CD14-positive monocyte (primary cell): ENCODE data around the gene PAQR7. TPM values are rescaled to one million over a fixed set of nuclear protein-coding genes. Genes with fewer than 3 reads are reported as not detected.
A peak's percentile ranks its signal among the peaks of the same experiment; 100 is the strongest.

Experiments used
- DNase-seq, 3 donors: peaks; one replicate each; pipeline ENCODE4 v3.0.0-alpha.2; 2011 to 2022
- H2AFZ ChIP-seq: 2 replicates; pipeline ENCODE4 v1.6.0; 2012; ENCODE audit warnings: mild to moderate bottlenecking, low read depth, low read length, inconsistent platforms; ENCODE audit not compliant: insufficient read depth, poor library complexity, severe bottlenecking
- H3K27ac ChIP-seq, 2 donors: 1 replicate in 1 of 2; 2 replicates in 1 of 2; pipeline ENCODE4 v1.5.1; 2012 to 2013; ENCODE audit warnings: low read length in 2 of 2, control low read depth in 1 of 2, inconsistent platforms in 1 of 2, low read depth in 1 of 2, mild to moderate bottlenecking in 1 of 2
- H3K27me3 ChIP-seq, 2 donors: one replicate each; pipeline versions ENCODE4 v1.6.0 to v1.6.1; 2011 to 2013; ENCODE audit warnings: low read length in 2 of 2; ENCODE audit not compliant: control insufficient read depth in 2 of 2, insufficient read depth in 2 of 2
- H3K36me3 ChIP-seq, 2 donors: replicated peaks in 1 of 2; 1 replicate in 1 of 2; 2 replicates in 1 of 2; pipeline versions ENCODE4 v1.5.1 to v1.6.1; 2012 to 2013; ENCODE audit warnings: low read length in 2 of 2, control low read depth in 1 of 2, inconsistent platforms in 1 of 2, mild to moderate bottlenecking in 1 of 2; ENCODE audit not compliant: insufficient read depth in 2 of 2, control insufficient read depth in 1 of 2
- H3K4me1 ChIP-seq, 2 donors: 1 replicate in 1 of 2; 2 replicates in 1 of 2; pipeline versions ENCODE4 v1.5.1 to v1.6.1; 2012 to 2013; ENCODE audit warnings: low read length in 2 of 2, control low read depth in 1 of 2, inconsistent platforms in 1 of 2, mild to moderate bottlenecking in 1 of 2, moderate library complexity in 1 of 2; ENCODE audit not compliant: insufficient read depth in 2 of 2, control insufficient read depth in 1 of 2
- H3K4me2 ChIP-seq: replicated peaks from 2 replicates; pipeline ENCODE3; 2012; ENCODE audit warnings: low read length, moderate library complexity, mild to moderate bottlenecking; ENCODE audit not compliant: poor library complexity, severe bottlenecking; ENCODE audit errors: extremely low read depth
- H3K4me3 ChIP-seq, 3 experiments: fragments of 200-600 bp in 1 of 3; sonication (generic) in 1 of 3; replicated peaks in 1 of 3; 1 replicate in 2 of 3; 2 replicates in 1 of 3; pipeline ENCODE4 v1.5.1; 2011 to 2013; ENCODE audit warnings: low read length in 3 of 3, mild to moderate bottlenecking in 3 of 3, control low read depth in 2 of 3, low read depth in 2 of 3, inconsistent platforms in 1 of 3, moderate library complexity in 1 of 3
- H3K79me2 ChIP-seq: 2 replicates; pipeline ENCODE4 v1.6.0; 2012; ENCODE audit warnings: mild to moderate bottlenecking, control low read depth, inconsistent platforms, low read length, moderate library complexity; ENCODE audit not compliant: insufficient read depth
- H3K9ac ChIP-seq: 2 replicates; pipeline ENCODE4 v1.6.0; 2017; ENCODE audit warnings: low read length, mild to moderate bottlenecking; ENCODE audit not compliant: insufficient read depth, poor library complexity, severe bottlenecking
- H3K9me3 ChIP-seq, 2 donors: replicated peaks in 1 of 2; 1 replicate in 1 of 2; 2 replicates in 1 of 2; pipeline versions ENCODE4 v1.5.1 to v1.6.1; 2012 to 2013; ENCODE audit warnings: low read length in 2 of 2, control low read depth in 1 of 2; ENCODE audit not compliant: control insufficient read depth in 1 of 2, insufficient read depth in 1 of 2
- H4K20me1 ChIP-seq: 2 replicates; pipeline ENCODE4 v1.6.0; 2012; ENCODE audit warnings: mild to moderate bottlenecking, low read length, control low read depth, moderate library complexity; ENCODE audit not compliant: insufficient read depth
- H3K27ac Mint-ChIP-seq, 7 donors: one replicate each; pipeline ENCODE4 v1.8.0; 2020; ENCODE audit warnings: mild to moderate bottlenecking in 7 of 7, mixed read lengths in 7 of 7, moderate library complexity in 6 of 7, inconsistent platforms in 2 of 7
- H3K27me3 Mint-ChIP-seq, 3 donors: one replicate each; pipeline ENCODE4 v1.8.0; 2021 to 2022; ENCODE audit warnings: low read depth in 3 of 3, mild to moderate bottlenecking in 3 of 3, mixed read lengths in 3 of 3, moderate library complexity in 3 of 3, inconsistent platforms in 1 of 3
- H3K36me3 Mint-ChIP-seq, 2 donors: one replicate each; pipeline ENCODE4 v1.8.0; 2020; ENCODE audit warnings: mixed read lengths in 2 of 2, inconsistent platforms in 1 of 2, mild to moderate bottlenecking in 1 of 2
- H3K4me1 Mint-ChIP-seq: one replicate; pipeline ENCODE4 v1.8.0; 2020; ENCODE audit warnings: mild to moderate bottlenecking, mixed read lengths
- H3K4me3 Mint-ChIP-seq, 2 donors: one replicate each; pipeline ENCODE4 v1.8.0; 2020; ENCODE audit warnings: mild to moderate bottlenecking in 2 of 2, mixed read lengths in 2 of 2, moderate library complexity in 1 of 2
- H3K9me3 Mint-ChIP-seq, 7 donors: one replicate each; pipeline ENCODE4 v1.8.0; 2020 to 2022; ENCODE audit warnings: mixed read lengths in 7 of 7, mild to moderate bottlenecking in 6 of 7, moderate library complexity in 6 of 7, inconsistent platforms in 2 of 7
- WGBS: methylation state at CpG from one replicate; pipeline ENCODE4 v1.1.5; 2013; ENCODE audit warnings: missing lambda C conversion rate; ENCODE audit not compliant: insufficient coverage; 5-methylcytosine and 5-hydroxymethylcytosine counted together
- intact Hi-C, 2 donors: fragments of 100-400 bp; cut with micrococcal nuclease; formaldehyde crosslinking; loops; one replicate each; pipeline versions ENCODE4 v1.15.0 to v1.15.1; 2023
- polyA plus RNA-seq, 3 donors: library from polyadenylated mRNA; depleted of rRNA in 1 of 3; unstranded in 2 of 3; stranded (reverse) in 1 of 3; fragments of 300-500 nt in 2 of 3; fragments of >200 nt in 1 of 3; fragmentation: Illumina TruSeq in 2 of 3; gene quantifications; 1 replicate in 2 of 3; 2 replicates in 1 of 3; pipeline ENCODE4 v1.2.3, GENCODE V29; 2012 to 2021
- TF ChIP-seq, protein P1 (sequence below): fragments of 200-600 bp; IDR thresholded peaks from one replicate; pipeline ENCODE4 v1.8.0; 2022; ENCODE audit warnings: antibody characterized with exemption, mild to moderate bottlenecking

PAQR7 gene
- polyA plus RNA-seq, 3 donors: 0.92 to 13.3 (median 1.0) TPM

DNA sequence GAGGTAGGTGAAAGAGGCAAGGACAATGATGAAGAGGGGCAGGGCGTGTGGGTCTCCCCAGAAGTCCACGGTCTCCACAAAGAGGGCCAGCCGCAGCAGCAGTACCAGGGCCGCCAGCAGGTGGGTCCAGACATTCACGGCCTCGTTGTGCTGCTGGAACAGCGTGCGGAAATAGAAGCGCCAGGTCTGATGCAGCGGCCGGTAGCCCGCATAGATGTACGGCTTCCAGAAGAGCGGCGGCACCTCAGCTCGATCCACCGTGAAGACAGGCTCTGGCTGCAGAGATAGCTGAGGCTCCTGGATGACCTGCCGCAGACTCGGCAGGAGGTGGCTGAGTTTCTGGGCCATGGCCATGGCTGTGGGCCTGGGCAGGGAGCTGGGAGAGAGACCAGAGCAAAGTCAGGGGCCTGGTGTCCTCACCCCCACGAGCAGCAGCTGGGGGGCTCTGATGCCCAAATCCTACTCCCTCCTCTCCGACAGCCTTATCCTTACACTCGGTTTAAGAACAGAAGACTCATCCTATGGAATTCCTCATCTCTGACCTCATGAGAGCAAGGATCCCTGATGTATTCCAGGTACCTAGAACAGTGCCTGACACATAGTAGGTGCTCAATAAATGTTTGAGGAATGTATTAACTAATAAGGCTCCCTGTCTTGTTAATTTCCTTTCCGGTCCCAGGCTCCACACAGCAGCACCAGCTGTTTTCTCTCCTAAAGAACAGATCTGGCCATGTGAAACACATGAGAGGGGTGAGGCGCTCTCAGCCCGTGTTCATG, 11.8 kb downstream of the PAQR7 start:
- TF ChIP-seq, protein P1, sequence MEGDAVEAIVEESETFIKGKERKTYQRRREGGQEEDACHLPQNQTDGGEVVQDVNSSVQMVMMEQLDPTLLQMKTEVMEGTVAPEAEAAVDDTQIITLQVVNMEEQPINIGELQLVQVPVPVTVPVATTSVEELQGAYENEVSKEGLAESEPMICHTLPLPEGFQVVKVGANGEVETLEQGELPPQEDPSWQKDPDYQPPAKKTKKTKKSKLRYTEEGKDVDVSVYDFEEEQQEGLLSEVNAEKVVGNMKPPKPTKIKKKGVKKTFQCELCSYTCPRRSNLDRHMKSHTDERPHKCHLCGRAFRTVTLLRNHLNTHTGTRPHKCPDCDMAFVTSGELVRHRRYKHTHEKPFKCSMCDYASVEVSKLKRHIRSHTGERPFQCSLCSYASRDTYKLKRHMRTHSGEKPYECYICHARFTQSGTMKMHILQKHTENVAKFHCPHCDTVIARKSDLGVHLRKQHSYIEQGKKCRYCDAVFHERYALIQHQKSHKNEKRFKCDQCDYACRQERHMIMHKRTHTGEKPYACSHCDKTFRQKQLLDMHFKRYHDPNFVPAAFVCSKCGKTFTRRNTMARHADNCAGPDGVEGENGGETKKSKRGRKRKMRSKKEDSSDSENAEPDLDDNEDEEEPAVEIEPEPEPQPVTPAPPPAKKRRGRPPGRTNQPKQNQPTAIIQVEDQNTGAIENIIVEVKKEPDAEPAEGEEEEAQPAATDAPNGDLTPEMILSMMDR: no peak
- peaks cover 28 to 31% of the 10 kb centered on the region in 2 donors for H3K36me3 Mint-ChIP-seq
- WGBS: 97% methylated on average over 23 of the region's 25 CpGs
- H3K27ac ChIP-seq: peak overlapping the region in 1 of 2 donors; percentile 58
- no peak for DNase-seq
- intact Hi-C loops: no loop called here
- no peak overlapping the region for H2AFZ ChIP-seq
- peaks cover 0 to 4% (median 0%) of the 10 kb centered on the region in 7 donors for H3K9me3 Mint-ChIP-seq
- peaks cover 11 to 20% of the 10 kb centered on the region in 2 donors for H3K36me3 ChIP-seq
- no peaks in the 10 kb centered on the region for H3K9me3 ChIP-seq
- H3K4me3 ChIP-seq: no peak overlapping the region
- H4K20me1 ChIP-seq: no peaks in the 10 kb centered on the region
- peaks cover 54% of the 10 kb centered on the region for H3K4me1 Mint-ChIP-seq
- H3K4me3 Mint-ChIP-seq: no peak overlapping the region
- no peak overlapping the region for H3K9ac ChIP-seq
- no peaks in the 10 kb centered on the region for H3K27me3 ChIP-seq
- peak overlapping the region in 5 of 7 donors; percentile 29 to 78 (median 59) for H3K27ac Mint-ChIP-seq
- no peak overlapping the region for H3K4me2 ChIP-seq
- peaks cover 0 to 3% (median 0%) of the 10 kb centered on the region in 3 donors for H3K27me3 Mint-ChIP-seq
- peaks cover 31 to 51% of the 10 kb centered on the region in 2 donors for H3K4me1 ChIP-seq
- peaks cover 19% of the 10 kb centered on the region for H3K79me2 ChIP-seq

DNA sequence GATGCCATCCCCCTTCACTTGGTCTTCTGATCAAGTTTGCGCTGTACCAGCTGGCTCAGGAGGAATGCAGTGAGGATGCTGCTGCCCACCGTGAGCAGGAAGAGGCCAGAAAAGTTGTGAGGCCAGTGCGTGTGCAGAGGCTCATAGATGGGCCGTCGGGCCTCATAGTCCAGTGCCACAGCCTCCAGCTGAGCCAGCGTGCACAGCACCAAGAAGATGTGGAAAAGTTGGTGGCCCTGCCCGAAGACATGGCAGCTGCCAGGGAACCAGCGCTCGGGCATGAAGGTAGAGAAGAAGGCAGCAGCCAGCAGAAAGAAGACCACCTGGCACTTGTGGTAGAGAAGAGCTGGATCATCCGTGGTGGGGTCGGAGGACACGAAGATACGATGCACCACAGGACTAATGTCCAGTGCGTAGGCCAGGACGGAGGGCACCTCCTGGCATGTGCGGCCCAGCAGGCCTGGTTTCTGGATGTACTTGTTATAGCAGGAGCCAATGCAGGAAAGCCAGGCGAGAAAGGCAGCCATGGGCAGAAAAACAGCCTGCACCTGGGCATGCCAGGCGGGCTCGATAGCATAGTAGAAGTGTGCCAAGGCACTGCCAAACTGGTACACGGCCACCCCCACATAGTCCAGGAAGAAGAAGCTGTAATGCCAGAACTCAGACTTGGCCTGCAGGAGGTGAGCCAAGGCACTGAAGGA, 12.6 kb downstream of the PAQR7 start:
- TF ChIP-seq, protein P1: no peak
- Histone ChIP-seq H3K36me3 (peaks cover 11 to 20% of the 10 kb centered on the region in 2 donors), H3K27ac (peak overlapping the region in 1 of 2 donors; percentile 58), H3K4me1 (peaks cover 35 to 57% of the 10 kb centered on the region in 2 donors), H3K9ac (peak overlapping the region; percentile 8), H3K4me3 (no peak overlapping the region), H3K4me2 (no peak overlapping the region), H3K79me2 (peaks cover 26% of the 10 kb centered on the region), H3K27me3 (no peaks in the 10 kb centered on the region), H3K9me3 (no peaks in the 10 kb centered on the region), H2AFZ (no peak overlapping the region), H4K20me1 (no peaks in the 10 kb centered on the region)
- WGBS: 97% methylated on average over 19 of the region's 20 CpGs
- Mint-ChIP-seq H3K36me3 (peaks cover 27 to 28% of the 10 kb centered on the region in 2 donors), H3K4me3 (no peak overlapping the region), H3K4me1 (peaks cover 58% of the 10 kb centered on the region), H3K9me3 (peaks cover 0 to 4% (median 0%) of the 10 kb centered on the region in 7 donors), H3K27me3 (peaks cover 0 to 3% (median 0%) of the 10 kb centered on the region in 3 donors), H3K27ac (peak overlapping the region in 6 of 7 donors; percentile 31 to 96 (median 81))
- intact Hi-C loops: no loop called here
- DNase-seq: no peak
